Choroid plexus epithelial cell (primary cell): ENCODE results near the gene ARHGEF18.
"Not testable (repeated sequence)": the region's sequence is repeated elsewhere in the genome, so short reads cannot be mapped to it uniquely, and the experiment has no call there.

Source experiments
- DNase-seq: peaks from one replicate; pipeline ENCODE4 v3.0.0-alpha.2; 2010; ENCODE audit warnings: low read depth
- H3K4me3 ChIP-seq: 2 replicates; pipeline ENCODE4 v1.5.1; 2011; ENCODE audit warnings: low read depth, mild to moderate bottlenecking, control low read depth, low read length, moderate library complexity
- TF ChIP-seq, protein P1 (sequence below): conservative IDR thresholded peaks from 2 replicates; pipeline ENCODE4 v1.5.1; 2011; ENCODE audit warnings: low read depth, mild to moderate bottlenecking, control low read depth, inconsistent platforms, low read length, moderate library complexity

Gene ARHGEF18

DNA sequence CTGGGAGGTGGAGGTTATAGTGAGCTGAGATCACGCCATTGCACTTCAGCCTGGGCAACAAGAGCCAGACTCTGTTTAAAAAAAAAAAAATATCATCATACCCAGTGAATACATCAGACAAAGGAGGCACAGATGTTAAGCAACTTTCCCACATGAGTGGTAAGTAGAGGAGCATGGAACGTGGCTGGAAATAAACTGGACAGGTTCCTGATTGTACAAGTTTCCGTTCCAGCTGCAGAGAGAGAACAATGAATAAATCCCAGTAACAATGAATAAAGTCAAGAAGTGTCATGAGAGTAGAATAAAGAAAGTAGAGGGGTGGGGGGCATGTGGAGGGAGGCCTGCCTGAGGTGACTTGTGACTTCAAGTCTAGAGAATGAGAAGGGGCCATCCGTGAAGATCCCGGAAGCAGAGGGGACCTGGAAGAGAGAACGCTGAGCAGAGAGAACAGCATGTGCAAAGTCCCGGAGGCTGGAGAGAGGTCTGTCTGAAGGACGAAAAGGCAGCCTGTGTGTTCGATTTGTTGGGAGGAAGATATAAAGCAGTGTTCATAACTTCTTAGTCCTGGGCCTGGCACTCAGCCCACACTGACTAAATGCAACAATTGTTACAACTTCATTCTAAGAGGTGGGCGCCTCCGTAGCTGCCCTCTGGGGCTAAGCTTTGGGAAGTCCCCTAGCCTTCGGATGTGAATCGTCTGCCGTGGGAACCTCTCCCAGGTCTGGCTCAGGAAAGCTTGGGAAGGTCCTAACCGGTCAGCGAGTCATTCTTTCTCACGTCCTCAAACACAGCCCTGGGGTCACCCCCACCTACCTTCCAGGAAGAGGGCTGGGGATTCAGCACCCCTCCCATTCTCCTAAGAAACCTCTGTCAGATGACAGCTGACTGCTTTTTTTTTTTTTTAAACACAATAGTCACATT lies 15.3 kb upstream of the ARHGEF18 start:
- H3K4me3 ChIP-seq, result no peak overlapping the region
- TF ChIP-seq, protein P1, sequence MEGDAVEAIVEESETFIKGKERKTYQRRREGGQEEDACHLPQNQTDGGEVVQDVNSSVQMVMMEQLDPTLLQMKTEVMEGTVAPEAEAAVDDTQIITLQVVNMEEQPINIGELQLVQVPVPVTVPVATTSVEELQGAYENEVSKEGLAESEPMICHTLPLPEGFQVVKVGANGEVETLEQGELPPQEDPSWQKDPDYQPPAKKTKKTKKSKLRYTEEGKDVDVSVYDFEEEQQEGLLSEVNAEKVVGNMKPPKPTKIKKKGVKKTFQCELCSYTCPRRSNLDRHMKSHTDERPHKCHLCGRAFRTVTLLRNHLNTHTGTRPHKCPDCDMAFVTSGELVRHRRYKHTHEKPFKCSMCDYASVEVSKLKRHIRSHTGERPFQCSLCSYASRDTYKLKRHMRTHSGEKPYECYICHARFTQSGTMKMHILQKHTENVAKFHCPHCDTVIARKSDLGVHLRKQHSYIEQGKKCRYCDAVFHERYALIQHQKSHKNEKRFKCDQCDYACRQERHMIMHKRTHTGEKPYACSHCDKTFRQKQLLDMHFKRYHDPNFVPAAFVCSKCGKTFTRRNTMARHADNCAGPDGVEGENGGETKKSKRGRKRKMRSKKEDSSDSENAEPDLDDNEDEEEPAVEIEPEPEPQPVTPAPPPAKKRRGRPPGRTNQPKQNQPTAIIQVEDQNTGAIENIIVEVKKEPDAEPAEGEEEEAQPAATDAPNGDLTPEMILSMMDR, result no peak
- no peak for DNase-seq

DNA sequence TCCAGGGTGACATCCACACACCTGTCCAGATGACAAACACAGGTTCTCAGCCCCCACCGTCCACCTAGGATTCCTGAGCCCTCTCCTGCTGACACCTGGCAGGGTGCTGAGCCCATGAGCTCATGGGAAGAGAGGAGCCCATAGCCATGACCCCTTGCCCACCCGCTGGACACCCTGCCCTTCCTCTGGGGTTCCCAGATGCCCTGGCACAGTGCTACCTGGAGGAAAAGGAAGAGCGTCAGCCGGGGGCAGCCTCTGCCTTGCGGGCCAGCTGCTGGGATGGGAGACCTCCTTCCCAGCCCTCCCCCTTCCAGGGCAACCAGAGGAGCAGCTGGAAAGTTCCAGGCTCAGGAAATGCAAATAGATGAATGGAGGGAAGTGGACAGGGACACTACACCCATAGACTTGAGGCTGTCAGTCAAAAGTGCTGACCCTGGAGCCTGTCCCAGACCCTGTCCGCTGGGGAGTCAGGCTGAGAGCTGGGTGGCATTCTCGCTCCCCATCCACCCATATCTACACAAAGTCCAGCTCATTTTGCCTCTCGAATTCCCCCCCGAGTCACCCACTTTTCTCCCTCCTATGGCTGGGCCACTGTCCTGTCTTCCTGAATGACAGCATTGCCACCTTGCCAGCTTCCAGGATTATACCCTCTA lies 12.3 kb upstream of the ARHGEF18 start:
- TF ChIP-seq, protein P1, result no peak
- no peak for DNase-seq
- no peak overlapping the region for H3K4me3 ChIP-seq

DNA sequence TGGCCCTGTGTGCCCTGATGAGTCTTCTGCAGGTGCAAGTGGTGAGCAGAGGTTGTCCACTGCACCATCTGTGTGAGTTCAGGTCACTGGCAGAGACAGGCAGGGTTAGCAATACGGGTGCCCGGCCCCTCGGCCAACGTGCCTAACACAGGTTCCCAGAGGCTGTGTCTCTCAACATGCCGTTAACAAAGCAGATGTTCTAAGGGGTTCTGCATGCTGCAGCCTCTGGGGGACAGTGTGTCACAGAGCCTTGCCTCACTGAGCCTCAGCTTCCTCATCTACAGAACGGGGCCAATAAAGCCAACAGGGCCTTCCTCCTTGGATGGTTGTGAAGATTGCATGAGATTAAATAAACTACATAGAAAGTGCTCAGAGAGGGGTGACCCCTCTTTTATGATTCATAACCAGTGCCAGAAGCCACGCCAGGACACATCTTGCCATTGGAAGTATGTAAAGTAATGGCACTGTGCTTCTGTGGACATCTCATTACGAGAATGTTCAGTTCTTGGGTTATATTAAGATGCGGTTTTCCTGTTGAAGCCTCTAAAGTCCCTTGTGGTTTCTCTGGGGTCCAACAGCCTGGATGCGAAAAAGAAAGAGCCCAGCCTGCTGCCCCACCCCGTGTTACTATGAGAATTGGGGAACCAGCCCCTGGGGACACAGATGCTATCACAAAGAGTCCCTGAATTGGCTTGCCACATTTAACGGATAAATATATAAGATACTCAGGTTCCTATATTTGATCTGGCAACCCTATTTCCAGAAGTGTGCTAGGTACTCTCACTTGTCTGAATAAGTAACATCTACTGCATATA lies 11.2 kb upstream of the ARHGEF18 start:
- no peak overlapping the region for H3K4me3 ChIP-seq
- TF ChIP-seq, protein P1, result no peak

DNA sequence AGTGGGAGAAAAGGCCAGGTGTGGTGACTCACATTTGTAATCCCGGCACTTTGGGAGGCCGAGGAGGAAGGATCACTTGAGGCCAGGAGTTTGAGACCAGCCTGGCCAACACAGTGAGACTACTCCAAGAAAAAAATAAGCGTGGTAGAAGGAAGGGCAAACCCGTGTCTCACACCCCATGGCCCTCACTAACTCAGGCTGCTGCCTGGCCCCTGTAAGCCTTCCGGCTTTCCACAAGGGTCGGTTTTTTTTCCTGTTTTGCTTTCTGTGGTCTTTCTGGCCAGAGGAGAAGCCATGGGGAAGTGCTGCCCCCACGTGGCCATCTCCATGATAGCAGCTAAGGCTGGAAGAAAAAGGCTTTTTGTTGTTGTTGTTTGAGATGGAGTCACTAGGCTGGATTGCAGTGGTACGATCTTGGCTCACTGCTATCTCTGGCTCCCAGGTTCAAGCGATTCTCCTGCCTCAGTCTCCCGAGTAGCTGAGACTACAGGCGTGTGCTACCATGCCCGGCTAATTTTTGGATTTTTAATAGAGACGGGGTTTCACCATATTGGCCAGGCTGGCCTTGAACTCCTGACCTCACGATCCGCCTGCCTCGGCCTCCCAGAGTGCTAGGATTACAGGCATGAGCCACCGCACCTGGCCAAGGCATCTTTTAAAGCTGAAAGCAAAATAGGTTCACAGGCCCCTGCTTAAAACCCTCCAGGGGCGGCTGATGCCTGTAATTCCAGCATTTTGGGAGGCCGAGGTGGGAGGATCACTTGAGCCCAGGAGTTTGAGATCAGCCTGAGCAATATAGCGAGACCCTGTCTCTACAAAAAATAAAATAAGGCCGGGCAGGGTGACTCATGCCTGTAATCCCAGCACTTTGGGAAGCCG lies 7.5 kb upstream of the ARHGEF18 start:
- TF ChIP-seq, protein P1, result peak; percentile 95
- no peak overlapping the region for H3K4me3 ChIP-seq
- peak; percentile 81 for DNase-seq

More for the DNA sequence above, 11.2 kb upstream of the ARHGEF18 start:
- DNase-seq, result no peak

DNA sequence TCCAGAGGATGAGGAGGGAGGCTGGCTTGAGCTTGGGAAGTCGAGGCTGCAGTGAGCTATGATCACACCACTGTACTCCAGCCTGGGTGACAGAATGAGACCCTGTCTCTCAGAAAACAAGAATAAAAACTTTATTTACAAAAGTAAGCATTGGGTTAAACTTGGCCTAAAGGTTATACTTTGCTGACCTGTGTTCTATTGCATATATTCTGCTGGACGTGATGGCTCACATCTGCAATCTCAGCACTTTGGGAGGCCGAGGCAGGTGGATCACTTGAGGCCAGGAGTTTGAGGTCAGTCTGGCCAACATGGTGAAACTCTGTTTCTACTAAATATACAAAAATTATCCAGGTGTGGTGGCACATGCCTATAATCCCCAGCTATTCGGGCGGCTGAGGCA lies 6.6 kb upstream of the ARHGEF18 start:
- no peak overlapping the region for H3K4me3 ChIP-seq
- TF ChIP-seq, protein P1, result no peak
- no peak for DNase-seq

DNA sequence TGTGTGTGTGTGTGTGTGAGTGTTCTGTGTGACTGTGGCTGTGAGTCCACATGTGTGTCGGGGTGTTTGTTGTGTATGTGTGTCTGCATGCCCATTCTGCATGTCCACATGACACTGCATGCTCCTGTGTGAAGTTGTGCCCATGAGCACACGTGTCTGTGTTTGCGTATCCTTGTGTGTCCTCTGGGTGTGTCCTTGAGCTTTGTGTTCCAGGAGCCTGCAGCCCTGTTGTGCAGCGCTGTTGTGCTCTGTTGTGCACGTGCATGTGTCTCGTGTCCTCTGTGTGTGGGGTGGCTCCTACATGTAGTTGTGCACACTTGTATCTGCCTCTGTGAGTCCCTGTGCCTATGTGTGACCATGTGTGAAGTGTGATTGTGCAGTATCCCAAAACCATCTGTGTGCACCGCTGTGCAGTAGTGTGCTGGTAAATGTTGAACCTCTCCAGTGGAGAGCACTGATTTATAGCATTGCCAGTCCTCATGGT lies 2.2 kb upstream of the ARHGEF18 start:
- TF ChIP-seq, protein P1, result no peak
- H3K4me3 ChIP-seq, result no peak overlapping the region
- no peak for DNase-seq

DNA sequence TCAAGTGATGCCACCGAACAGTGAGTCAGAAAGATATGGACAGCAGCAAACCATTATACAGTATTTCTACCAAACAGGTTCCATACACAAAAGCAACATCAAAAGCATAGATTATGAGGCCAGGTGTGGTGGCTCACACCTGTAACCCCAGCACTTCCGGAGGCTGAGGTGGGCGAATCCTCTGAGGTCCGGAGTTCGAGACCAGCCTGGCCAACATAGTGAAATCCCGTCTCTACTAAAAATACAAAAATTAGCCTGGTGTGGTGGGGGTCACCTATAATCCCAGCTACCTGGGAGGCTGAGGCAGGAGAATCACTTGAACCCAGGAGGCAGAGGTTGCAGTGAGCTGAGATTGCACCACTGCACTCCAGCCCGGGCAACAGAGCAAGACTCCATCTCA lies 1.7 kb upstream of the ARHGEF18 start:
- H3K4me3 ChIP-seq, DNase-seq: not testable (repeated sequence)
